Stimulated activated CD4-positive, alpha-beta T cell treated with anti-CD3 and anti-CD28 coated beads, Interleukin-2, amount 100 ng/mL, for 4 hours (primary cell): ENCODE results near the gene NOC2L.
"Not testable (repeated sequence)": the region's sequence is repeated elsewhere in the genome, so short reads cannot be mapped to it uniquely, and the experiment has no call there.

Experiments used
- DNase-seq: peaks from one replicate; pipeline ENCODE4 v3.0.0-alpha.2; 2020; ENCODE audit warnings: low read depth

Gene NOC2L

DNA sequence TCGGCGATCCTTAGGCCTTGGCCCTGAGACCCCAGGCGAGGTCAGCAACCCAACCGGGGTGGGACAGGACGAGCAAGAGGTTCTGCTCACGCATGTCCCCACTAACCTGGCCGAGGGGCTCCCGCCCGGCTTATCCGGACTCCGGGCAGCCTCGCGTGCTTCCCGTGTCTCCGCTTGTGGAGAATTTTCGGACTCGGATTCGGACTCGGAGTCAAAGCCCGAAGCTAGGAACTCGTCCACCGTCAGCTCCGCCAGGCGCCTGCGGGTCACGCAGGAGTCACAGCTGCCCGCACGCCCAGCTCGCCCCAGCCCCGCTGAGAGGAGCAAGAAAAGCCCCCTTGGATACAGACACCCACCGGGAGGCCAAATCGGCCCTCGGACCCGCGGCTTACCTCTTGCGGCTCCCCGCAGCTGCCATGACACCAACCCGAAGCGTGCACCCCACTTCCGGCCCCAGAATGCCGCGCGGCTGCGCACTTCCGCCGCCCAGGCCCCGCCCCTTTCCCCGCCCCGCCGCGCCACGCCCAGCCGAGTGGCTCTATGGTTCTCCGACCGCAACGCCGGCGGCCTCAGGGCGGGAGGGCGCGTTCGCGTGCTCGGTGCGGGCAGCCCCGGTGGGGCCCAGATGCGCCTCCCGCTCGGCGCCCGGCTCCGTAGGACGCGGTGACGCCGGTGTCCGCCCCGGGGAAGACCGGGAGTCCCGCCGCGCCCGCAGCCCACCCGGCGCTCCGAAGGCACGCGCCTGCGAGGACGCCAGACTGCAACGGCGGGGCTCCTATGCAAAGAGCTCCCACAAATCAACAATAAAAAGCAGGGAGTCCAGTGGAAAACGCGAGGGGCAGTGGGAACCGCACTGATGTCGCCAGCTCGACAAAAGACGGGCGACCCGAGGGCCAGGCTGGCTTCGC lies at the start of gene NOC2L:
TSS of gene NOC2L (minus strand) at position 434 of the 908 bp plus-strand sequence. CDS start at position 418, 16 bp downstream.
- peak; percentile 94 for DNase-seq

DNA sequence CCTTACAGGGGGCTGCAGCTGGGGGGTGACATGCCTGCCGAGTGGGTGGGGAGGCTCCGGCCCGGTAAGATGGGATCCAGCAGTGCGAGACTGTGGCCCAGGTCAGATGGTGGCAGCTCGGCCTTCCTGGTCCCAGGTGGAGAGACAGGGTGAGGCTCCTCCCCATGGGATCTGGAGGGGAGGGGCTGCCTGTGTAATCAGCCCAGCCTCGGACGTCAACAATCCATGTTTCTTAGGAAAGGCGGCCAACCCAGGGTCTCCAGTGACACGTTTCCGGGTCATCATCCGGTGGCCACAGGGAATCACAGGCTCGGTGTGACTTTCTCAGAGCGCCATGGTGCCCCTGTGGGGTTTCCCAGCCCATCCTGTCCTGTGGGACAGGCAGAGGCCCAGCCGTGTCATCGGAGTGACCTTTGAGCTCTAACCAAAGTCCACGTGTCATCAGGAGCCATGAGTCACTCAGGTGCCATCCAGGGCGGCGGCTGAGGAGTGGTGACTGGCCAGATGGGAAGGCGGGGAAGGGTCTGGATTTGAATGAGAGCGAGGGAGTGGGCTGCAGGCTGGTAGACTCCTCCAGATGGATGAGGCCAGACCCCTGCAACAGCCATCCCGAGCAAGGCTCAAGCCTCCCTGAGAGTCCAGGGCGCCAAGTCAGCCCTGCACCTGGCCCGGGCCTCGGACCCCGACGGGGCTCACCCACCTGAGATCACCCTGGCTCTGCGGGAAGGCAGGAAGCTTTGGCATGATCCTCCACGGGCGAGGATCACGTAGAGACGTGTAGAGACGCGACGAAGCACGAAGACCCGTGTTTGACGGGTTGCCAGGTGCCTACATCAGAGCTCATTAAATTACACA lies 47.5 kb upstream of the NOC2L start:
- DNase-seq: no peak

DNA sequence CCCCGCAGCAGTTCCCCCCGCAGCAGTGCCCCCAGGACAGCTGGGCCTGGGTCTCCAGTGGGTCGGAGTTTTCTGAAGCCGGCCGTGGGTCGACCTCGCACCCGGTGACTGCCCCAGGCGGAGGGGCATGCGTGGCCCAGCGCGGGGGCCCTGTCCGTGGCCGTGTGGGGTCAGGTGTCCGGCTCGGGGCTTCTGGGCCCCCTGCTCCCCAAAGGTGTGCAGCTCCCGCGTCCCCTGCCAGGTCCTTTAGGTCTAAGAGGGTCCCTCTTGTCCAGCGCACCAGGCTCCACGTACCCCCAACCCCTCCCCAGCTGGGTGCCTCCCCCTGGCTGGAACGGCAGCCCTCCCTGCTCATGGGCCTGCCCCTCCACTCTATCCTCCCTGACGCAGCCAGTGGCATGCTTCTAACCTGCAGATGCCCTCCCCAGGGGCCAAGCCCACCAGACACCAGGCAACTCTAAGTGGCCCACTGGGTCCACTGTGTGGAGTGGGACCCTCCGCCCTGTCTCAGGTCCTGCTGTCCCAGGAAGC lies 46.8 kb upstream of the NOC2L start:
- no peak for DNase-seq

DNA sequence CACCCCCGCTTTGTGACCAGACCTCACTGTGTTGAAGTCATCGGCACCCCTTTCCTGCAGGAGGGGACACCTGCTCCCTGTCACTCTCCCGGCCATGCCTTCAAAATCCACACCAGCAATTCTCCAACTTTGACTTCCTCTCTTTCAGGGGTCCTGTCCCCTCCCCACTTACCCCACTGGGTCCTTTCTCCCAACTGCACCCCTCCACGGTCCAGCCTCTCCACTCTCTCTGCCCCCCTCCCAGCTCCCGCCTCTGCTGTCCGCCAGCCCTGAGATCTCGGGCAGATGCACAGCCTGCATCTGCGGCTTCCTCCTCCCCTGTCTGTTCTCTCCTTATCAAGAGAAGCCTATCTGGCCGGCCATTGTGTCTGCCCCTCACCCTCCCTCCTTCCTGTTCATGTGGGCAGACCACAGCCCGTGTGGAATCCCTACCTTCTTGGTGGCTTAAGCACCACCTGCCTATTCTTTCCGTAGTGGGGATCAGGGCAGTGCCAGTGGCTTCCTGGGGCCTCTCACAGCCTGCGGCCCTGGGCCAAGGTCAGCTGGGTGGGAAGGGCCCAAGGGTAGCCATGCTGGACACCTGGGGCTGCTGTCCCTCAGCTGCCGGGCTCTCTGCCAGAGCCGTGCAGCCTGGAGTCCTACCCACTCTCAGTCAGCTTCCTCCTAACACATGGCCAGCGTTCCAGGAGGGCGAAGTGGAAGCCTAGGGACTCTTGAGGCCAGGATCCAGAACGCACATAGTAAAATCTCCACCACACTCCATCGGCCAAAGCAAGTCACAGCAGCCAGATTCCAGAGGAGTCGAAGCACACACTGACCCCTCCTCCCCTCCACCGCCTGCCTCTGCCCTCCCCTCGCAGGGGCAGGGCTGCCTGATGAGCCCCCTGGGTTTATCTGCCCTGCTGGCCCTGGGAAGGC lies 46.0 kb upstream of the NOC2L start:
- no peak for DNase-seq

DNA sequence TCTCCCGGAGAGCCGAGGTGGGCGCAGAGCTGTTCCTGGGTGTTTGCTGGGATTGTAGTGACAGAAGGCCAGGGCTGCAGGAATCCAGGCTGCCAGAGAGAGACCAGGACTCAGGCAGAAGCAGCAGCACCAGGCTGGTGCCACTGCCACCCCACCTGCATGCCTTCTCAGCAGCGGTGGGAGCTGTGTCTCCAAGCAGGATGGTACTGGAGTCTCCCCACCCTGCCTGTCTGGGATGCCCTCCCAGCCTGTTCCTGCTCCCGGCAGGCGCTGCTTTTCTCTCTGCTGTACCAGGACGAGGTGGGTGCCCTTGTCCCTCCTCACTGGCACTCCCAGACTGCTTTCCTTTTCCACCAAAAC lies 45.3 kb upstream of the NOC2L start:
- no peak for DNase-seq

DNA sequence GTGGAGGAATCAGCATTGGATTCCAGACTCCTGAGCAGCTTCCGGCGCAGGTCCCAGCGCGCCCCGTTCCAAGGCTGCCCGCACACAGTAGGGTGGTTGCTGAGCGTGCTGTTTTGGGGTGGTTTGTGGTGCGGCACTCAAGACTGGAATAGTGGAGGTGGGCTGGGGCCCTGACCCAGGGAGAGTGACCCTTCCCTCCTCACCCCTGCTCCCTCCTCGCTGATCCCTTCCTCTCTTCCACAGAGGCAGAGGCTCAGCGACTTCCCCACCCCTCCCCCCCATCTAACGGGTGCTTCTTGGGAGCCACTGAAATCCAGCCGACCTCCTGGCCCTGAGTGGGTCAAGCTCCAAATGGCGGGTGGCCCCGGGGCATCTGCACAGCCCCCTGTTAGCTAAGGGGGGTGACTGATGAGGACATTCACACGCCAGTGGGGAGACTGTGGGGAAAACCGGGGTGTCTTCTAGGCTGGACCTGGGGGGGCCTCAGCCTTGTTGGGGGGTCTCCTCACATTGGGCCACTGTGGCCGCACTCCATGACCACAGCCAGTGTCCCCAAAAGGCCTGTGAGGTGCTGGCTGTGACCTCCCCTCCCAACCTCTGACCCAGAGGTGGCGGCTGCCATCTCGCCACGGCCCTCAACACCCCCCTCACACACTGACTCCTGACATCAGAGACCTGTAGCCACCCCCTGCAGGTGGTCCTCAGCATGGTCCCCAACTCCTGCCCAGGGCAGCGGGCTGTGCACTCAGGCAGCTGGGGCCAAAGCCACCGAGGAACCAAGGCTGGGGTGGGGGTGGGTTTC lies 44.8 kb upstream of the NOC2L start:
- no peak for DNase-seq

DNA sequence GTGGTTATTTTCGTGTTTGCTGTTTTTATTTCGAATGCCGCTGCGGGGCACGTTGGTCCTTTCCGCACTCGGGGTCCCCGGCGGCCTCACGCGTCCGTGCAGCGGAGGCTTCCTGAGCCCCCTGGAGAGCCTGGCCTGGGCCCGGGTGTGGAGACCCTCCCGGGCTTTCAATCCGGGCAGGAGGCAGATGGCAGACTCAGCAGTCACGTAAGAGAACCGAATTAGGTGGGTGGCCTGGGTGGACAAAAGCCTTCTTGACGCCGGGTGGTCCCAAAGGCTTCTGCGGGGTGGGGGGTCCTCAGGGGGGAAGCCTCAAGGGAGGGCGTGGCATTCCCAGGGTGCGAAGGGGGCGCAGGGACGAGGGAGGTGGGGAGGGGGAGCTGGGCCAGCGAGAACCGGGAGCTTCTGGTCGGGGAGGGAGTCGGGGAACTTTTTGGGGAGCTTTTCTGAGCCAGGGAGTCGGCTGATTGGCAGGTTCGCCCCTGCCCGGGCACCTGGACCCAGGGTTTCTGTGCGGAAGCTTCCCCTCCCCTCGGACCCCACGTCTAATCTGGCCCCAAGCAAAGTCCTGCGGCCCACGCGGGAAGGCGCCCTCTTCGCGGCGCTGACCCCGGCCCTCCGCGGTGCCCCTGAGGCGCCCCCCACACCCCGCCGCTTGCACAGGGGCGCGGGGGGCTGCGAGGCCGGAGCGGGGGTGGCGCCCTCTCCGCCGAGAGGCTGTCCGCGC lies 42.2 kb upstream of the NOC2L start:
- no peak for DNase-seq

DNA sequence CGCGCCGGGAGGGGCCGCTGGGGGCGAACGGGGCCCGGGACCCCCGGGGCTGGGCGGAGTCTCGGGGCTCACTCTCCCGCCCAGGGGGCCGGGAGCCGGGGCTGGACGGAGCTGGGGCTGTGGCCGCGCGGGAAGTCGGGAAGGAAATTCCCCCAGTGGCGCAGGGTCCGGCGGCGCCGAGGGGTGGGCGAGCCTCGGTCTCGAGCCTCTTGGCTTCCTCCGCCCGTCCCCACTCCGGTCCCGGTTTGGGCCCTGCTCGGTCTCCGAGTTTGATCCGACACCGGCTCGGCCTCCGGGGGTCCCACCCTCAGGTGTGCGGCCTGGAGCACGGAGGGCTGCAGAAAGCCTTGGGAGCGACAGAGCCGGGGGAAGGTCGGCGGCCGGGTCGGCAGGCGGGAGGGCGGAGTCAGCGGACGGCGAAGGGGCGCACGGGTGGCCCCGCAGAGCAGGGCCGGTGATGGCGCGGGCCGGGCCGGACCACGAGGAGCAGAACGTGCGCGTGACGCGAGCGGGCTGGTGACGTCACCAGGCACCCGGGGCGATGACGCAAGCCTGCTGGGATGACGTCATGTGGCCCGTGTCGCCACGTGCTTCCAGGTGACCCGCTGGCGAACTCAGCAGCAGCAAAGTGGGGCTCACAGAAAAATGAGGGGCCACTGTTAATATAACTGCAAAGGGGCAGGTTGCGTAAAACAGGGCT lies 41.5 kb upstream of the NOC2L start:
- DNase-seq: peak; percentile 69

DNA sequence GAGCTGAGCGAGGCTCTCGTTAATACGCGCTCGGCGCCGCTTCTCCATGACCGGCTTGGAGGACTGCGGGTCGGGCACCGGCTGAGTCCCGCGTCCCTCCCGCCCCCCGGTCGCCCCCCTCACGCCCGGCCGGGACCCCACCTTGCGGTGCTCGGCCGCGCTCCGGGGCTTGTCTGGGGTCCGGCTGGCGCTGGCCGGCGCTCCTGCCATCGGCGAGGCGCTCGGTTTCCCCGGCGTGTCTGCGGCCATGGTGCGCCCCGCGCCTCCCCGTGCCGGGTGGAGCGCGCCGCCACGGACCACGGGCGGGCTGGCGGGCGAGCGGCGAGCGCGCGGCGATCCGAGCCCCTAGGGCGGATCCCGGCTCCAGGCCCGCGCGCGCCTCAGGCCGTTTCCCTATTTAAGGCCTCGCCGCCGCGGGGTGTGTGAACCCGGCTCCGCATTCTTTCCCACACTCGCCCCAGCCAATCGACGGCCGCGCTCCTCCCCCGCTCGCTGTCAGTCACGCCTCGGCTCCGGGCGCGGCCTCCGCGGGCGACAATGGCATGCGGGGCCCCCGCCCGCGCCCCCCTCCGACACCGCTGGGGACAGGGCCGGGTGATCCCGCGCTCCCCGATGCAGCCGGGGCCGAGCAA lies 40.8 kb upstream of the NOC2L start, which contains the start of gene HES4:
TSS of gene HES4 (minus strand) at position 373 of the 632 bp plus-strand sequence. CDS start at position 249, 124 bp downstream.
- DNase-seq: peak; percentile 70

DNA sequence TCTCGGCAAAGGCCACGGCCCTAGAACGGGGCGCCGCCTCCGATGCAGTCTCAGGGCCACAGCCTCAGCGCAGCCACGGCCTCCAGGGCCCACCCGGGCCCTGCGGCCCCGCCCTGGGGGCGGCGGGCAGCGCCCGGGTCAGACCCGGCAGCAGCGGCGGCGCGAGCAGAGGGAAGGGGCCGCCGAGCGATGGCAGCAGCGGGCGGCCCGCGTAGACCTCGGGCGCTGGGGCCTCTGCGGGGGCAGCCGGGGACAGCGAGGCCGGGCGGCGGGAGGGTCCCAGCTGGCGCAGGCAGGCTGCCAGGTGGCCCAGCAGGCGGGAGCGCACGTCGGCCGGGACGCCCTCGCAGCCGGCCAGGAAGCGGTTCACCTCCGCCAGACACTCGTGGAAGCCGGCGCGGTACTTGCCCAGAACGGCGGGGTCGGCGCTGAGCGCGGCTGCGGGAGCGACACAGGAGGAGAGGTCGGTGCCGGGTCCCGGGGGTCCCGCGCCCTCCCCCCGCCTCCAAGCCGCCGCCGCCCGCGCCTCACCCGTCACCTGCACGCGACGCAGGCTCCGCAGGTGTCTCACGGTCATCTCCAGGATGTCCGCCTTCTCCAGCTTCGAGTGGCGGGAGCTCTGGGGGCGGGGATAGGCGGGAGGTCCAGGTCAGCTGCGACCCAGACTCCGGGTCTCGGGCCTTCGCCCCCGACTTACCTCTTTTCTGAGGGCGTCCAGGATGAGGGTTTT lies 40.1 kb upstream of the NOC2L start:
- no peak for DNase-seq

DNA sequence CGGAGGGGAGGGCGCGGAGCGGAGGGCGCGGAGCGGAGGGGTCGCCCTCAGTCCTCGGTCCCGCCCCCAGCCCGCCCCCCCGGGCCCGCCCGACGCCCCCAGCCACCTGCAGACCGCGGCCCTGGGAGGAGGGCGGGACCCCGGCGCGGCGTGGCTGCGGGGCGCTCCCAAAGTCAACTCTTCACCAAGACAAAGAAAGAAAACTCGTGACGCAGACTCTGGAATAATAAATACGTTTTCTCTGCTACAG lies 39.6 kb upstream of the NOC2L start:
- no peak for DNase-seq

DNA sequence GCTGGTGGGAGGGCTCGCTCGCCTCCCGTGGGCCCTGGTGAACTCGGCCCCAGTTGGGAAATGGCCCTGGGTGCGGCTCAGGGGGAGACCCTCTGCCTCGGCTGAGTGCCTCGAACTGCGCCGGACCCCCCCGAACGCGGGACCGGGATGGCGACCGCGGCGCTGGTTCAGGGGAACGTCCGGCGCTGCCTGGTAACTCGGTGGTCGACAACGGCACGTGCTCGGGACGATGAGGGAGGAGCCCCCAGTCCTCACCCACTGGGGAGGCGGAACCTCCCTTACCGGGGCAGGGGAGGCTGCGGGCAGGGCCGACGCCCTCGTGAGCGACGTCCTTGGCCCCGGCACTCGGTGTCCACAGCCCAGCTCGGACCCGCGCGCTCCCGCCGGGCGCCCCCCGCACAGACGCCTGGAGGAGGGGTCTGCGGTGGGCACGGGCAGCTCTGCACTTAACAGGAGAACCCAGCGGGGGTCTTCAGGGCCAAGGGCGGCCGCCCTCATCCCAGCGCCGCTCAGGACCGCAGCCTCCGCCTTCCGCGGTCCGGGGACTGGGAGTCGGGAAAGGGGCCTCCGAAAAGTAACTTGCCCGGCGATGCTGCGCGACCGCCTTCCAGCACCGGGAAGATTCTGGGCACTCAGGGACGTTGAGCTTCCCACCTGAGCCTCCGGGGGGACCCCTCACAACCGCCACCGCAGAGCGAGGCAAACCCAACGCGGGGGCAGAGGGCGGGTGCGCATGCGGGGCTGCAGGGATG lies 39.1 kb upstream of the NOC2L start:
- no peak for DNase-seq

DNA sequence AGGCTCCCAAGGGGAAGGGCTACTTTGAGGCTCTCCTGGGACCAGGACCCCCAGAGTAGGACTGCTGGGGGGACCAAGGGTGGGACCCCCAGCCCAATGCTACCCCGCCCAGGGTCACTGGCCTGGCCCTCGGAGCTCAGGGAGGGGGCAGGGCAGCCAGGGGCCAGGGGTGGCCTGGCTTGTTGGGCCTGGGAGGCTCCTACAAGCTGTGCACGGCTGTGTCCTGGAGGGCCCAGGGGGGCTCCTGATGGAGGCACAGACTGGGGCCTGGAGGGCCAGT lies 38.6 kb upstream of the NOC2L start:
- DNase-seq: no peak

DNA sequence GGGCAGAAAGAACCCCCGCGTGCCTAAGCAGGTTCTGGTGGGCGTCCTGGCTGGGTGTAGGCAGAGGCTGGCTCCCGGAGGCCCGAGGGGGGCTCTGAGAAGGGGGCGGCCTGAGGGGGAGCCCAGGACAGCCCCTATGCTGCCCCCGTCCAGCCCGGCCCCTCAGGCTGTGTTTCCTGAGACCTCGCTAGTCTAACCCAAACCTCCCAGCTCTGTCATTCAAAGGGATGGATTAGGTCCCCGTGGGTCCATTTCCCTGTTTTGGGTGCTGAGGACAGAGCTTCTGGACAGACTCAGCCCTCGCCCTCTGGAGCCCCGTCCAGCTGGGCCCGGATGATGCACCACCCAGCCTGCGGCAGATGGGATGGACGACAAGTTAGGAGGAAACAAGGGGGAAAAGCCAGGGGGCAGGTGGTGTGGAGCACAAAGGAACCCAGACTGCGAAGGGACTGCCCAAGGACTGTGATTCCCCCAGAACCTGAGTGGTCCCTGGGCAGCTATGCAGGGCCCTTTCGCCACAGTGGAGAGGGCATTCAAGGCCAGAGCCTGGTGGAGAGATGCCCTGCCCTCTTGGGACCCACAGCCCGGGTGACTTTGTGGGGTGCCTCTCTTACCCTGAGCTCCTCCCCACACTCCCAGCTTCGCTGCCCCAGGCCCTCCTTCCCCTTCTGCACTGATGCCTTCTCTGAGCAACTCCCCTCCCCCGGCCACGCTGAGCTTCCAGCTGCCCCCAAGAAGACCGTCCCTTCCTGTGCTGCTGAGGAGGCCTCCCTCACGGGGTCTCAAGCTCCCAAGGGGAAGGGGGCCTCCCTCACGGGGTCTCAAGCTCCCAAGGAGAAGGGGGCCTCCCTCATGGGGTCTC lies 38.0 kb upstream of the NOC2L start:
- DNase-seq: no peak

DNA sequence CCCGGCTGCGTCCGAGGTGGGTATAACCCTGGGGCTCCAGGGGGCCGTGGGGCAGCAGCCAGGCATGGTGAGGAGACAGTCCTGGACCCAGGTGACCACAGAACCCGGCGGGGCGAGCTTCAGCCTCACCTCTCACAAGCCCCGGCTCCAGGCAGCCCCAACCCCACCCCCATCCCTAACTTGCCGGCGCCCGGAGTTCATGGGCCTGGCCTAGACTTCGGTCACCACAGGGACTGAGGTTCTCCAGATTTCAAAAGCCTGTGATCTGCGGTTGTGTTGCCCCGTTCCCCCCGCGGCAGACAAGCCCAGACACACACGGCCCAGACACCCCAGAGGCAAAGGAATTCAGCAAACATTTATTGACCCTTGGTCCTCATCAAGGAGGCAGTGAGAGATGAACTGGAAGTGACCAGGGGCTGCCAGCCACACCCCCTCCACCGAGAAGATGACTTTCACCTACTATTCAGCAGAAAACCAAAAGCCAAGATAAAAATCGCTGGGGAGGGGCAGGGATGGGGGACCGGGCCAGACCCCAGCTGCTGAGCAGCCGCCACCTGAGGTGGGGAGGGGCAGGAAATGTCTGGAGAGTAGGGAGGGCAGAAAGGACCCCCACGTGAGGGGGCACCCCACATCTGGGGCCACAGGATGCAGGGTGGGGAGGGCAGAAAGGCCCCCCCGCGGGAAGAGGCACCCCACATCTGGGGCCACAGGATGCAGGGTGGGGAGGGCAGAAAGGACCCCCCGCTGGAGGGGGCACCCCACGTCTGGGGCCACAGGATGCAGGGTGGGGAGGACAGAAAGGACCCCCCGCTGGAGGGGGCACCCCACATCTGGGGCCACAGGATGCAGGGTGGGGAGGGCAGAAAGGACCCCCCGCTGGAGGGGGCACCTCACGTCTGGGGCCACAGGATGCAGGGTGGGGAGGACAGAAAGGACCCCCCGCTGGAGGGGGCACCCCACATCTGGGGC lies 36.9 kb upstream of the NOC2L start:
- DNase-seq: no peak

DNA sequence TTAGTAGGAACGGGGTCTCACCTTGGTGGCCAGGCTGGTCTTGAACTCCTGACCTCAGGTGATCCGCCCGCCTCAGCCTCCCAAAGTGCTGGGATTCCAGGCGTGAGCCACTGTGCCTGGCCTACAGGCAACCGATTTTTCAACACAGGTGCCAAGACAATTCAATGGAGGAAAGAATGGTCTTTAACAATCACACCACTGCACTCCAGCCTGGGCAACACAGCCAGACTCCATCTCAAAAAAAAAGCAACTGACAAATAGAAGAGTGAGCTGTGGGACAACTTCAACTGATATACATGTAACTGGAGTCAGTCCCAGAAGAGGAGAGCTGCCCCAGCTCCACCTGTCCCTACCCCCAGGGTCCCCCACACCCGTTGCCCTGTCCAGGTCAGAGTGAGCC lies 35.5 kb upstream of the NOC2L start:
- not testable (repeated sequence) for DNase-seq
